BJ (cell line): ENCODE results near the gene MBD3L5. TPM values are rescaled to one million over a fixed set of nuclear protein-coding genes. Genes with fewer than 3 reads are reported as not detected.

Experiments
- CTCF ChIA-PET: fragments of 350-600 bp; formaldehyde crosslinking; extraction: SDS; loops from one replicate; lab custom pipeline; 2021; ENCODE audit warnings: antibody characterized with exemption, inconsistent platforms; lab: Yijun Ruan, JAX
- POLR2A ChIA-PET: fragments of 300-600 bp; sonication (Branson Sonifier 250); formaldehyde crosslinking; extraction: SDS; loops from one replicate; lab custom pipeline; 2021; ENCODE audit warnings: antibody characterized with exemption; lab: Charles Lee
- DNase-seq: peaks from one replicate; pipeline ENCODE4 v3.0.0-alpha.2; 2011; ENCODE audit warnings: low read depth
- H3K27me3 ChIP-seq: 2 replicates; pipeline ENCODE4 v1.6.0; 2011; ENCODE audit warnings: low read length; ENCODE audit not compliant: control insufficient read depth, insufficient read depth
- H3K36me3 ChIP-seq: 2 replicates; pipeline ENCODE4 v1.5.1; 2011; ENCODE audit warnings: low read length; ENCODE audit not compliant: control insufficient read depth, insufficient read depth
- H3K4me3 ChIP-seq: 2 replicates; pipeline ENCODE4 v1.5.1; 2011; ENCODE audit warnings: low read depth, mild to moderate bottlenecking, control low read depth, low read length
- polyA plus RNA-seq: library from polyadenylated mRNA; depleted of rRNA; stranded (reverse); fragments of >200 nt; gene quantifications from 2 replicates; pipeline ENCODE4 v1.2.3, GENCODE V29; 2011; rRNA removed
- TF ChIP-seq, protein P1 (sequence below): IDR thresholded peaks from 2 replicates; pipeline ENCODE4 v1.5.1; 2011; ENCODE audit warnings: low read depth, mild to moderate bottlenecking, control low read depth, inconsistent platforms, low read length, moderate library complexity; ENCODE audit not compliant: insufficient read depth

MBD3L5 gene
- polyA plus RNA-seq, 1 experiment, result not detected

DNA sequence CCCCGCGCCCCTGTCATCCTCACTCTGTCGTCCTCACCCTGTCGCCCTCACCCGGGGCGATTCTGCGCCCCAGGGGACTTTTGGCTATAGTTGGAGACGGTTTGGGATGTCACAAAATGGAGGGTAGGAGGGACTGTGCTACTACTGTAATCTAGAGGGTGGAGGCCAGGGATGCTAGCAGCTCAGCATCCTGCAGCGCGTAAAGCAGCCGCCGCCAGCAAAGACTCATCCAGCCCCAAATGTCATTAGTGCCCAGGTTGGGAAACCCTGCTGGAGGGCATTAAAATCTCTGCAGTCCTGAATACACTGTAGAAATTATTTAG, 39.5 kb downstream of the MBD3L5 start:
- CTCF ChIA-PET, result interaction anchor here (1.0 kb wide), 1 partner anchor 11 kb away, joined by 4 read pairs; no protein-coding TSS in a partner anchor
- TF ChIP-seq, protein P1, sequence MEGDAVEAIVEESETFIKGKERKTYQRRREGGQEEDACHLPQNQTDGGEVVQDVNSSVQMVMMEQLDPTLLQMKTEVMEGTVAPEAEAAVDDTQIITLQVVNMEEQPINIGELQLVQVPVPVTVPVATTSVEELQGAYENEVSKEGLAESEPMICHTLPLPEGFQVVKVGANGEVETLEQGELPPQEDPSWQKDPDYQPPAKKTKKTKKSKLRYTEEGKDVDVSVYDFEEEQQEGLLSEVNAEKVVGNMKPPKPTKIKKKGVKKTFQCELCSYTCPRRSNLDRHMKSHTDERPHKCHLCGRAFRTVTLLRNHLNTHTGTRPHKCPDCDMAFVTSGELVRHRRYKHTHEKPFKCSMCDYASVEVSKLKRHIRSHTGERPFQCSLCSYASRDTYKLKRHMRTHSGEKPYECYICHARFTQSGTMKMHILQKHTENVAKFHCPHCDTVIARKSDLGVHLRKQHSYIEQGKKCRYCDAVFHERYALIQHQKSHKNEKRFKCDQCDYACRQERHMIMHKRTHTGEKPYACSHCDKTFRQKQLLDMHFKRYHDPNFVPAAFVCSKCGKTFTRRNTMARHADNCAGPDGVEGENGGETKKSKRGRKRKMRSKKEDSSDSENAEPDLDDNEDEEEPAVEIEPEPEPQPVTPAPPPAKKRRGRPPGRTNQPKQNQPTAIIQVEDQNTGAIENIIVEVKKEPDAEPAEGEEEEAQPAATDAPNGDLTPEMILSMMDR, result no peak
- Histone ChIP-seq H3K4me3 (peak overlapping the region; percentile 86), H3K36me3 (peaks cover 12% of the 10 kb centered on the region), H3K27me3 (no peaks in the 10 kb centered on the region)
- POLR2A ChIA-PET, result interaction anchor here (1.0 kb wide), 1 partner anchor 22 kb away, joined by 4 read pairs; no protein-coding TSS in a partner anchor
- DNase-seq, result no peak

DNA sequence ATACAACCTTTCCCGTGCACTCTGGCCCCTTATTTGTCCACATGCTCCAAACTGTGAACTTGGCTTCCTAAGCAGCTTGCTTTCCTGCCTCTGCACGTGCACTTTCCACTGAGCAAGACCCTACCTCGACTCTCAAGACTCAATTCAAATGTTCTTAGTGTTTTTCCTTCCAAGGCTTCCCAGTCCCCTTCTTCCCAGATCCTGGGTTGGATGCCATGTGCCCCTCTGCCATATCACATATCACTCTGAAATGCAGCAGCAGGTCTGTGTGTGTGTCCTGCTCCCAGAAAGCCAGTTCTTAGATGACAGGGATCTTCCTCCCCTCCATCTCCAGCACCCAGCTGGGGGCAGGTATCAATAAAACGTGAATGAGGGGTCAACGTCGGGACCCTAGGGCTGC, 42.2 kb downstream of the MBD3L5 start:
- no peak for DNase-seq
- Histone ChIP-seq H3K27me3 (no peaks in the 10 kb centered on the region), H3K36me3 (peaks cover 29% of the 10 kb centered on the region), H3K4me3 (no peak overlapping the region)
- CTCF ChIA-PET, result no interaction called here
- POLR2A ChIA-PET, result no interaction called here
- TF ChIP-seq, protein P1, result no peak

DNA sequence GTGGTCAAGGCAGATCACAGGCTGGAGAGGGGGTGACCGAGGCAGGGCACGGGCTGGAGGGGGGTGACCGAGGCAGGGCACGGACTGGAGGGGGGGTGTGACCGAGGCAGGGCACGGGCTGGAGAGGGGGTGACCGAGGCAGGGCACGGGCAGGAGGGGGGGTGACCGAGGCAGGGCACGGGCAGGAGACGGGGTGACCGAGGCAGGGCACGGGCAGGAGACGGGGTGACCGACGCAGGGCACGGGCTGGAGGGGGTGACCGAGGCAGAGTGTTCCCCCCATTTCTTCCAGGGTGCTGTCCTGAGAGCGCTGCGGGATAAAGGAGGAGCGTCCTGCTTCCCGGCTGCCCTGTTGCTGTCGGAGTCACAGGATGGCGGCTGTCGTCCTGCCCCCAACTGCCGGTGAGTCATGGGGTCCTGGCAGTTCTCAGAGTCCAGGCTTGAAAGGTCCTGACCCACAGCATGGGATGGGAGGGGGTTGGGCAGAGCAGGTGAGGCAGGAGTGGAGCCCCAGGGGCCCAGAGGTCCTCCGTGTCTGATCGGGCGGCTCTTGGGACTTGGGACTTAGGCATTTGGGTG, 44.4 kb downstream of the MBD3L5 start:
- Histone ChIP-seq H3K27me3 (no peaks in the 10 kb centered on the region), H3K36me3 (peaks cover 34% of the 10 kb centered on the region), H3K4me3 (no peak overlapping the region)
- POLR2A ChIA-PET, result no interaction called here
- TF ChIP-seq, protein P1, result no peak
- CTCF ChIA-PET, result no interaction called here
- no peak for DNase-seq

DNA sequence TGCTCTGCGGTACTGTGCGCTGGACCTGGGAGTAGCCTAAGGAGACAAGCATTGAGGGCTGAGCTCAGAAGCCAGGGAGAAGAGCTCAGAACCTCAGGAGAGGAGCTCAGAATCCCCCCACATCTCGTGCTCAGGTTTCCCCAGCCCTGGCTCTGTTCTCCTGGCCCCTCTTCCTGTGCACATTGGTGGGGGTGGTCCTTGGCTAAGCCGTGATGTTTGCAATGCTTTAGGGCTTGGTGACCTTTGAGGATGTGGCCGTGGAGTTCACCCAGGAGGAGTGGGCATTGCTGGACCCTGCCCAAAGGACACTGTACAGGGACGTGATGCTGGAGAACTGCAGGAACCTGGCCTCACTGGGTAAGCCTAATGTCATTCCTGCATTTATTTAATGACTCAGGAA, 45.8 kb downstream of the MBD3L5 start:
- H3K4me3 ChIP-seq, result no peak overlapping the region
- ChIA-PET POLR2A (no interaction called here), CTCF (interaction anchor here (0.5 kb wide), 1 partner anchor 98 kb away, joined by 3 read pairs; no protein-coding TSS in a partner anchor)
- DNase-seq, result no peak
- TF ChIP-seq, protein P1, result no peak
- no peaks in the 10 kb centered on the region for H3K27me3 ChIP-seq
- H3K36me3 ChIP-seq, result peaks cover 42% of the 10 kb centered on the region

DNA sequence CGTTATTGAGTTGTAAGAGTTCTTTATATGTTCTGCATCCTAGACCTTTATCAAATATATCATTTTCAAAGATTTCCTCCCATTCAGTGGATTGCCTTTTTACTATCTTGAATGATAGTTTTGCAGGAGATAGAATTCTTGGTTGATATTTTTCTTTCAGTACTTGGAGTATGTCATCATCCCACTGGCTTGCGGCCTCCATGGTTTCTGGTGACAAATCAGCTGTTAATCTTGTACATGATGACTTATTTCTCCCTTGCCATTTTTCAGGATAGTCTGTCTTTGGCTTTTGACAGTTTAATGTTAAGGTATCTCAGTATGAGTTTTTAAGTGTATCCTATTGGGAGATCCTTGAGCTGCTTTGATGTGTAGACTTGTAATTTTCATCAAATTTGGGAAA, 47.6 kb downstream of the MBD3L5 start:
- Histone ChIP-seq H3K4me3 (no peak overlapping the region), H3K27me3 (no peaks in the 10 kb centered on the region), H3K36me3 (peaks cover 43% of the 10 kb centered on the region)
- no peak for DNase-seq
- TF ChIP-seq, protein P1, result no peak
- ChIA-PET POLR2A (no interaction called here), CTCF (interaction anchor here (0.6 kb wide), 1 partner anchor 334 kb away, joined by 3 read pairs; no protein-coding TSS in a partner anchor)

Other genes with a start within 250 kb of the MBD3L5 start
- gene ADGRE1, start 143.0 kb upstream of the MBD3L5 start, polyA plus RNA-seq, result not detected in 2 replicates
- gene MBD3L2B, start 9.1 kb upstream of the MBD3L5 start, polyA plus RNA-seq, result not detected in 2 replicates
- not detected in 2 replicates for gene MBD3L4, start 9.6 kb downstream of the MBD3L5 start, polyA plus RNA-seq
- gene MBD3L2, start 18.7 kb downstream of the MBD3L5 start, polyA plus RNA-seq, result not detected in 2 replicates
- not detected in 2 replicates for gene MBD3L3, start 28.1 kb downstream of the MBD3L5 start, polyA plus RNA-seq
- 3.1 and 3.8 TPM in 2 replicates for gene ZNF557, start 39.1 kb downstream of the MBD3L5 start, polyA plus RNA-seq